Fibroblast of upper back skin (primary cell): ENCODE data around the gene CPEB2.

Experiments used
- DNase-seq: peaks from one replicate; pipeline ENCODE4 v3.0.0-alpha.2; 2013

The CPEB2 gene

GRCh38 chr4:15001869-15002658 lies at the start of gene CPEB2:
CPEB2 (plus strand) TSS chr4:15002481; CDS start chr4:15002674, 193 bp downstream.
- DNase-seq = peak; percentile 98

- no peak for DNase-seq
Measured at GRCh38 chr4:14958436-14958835, 43.8 kb upstream of the CPEB2 start.

- no peak for DNase-seq
Measured at GRCh38 chr4:14961292-14961691, 41.0 kb upstream of the CPEB2 start.

- no peak for DNase-seq
Measured at GRCh38 chr4:14965071-14965470, 37.2 kb upstream of the CPEB2 start.

GRCh38 chr4:14967982-14968381 lies 34.3 kb upstream of the CPEB2 start:
- peak; percentile 18 for DNase-seq

- no peak for DNase-seq
Measured at GRCh38 chr4:14977830-14978229, 24.5 kb upstream of the CPEB2 start.

GRCh38 chr4:14984448-14984847 lies 17.8 kb upstream of the CPEB2 start:
- no peak for DNase-seq

- DNase-seq = no peak
Measured at GRCh38 chr4:14985161-14985560, 17.1 kb upstream of the CPEB2 start.

- DNase-seq = no peak
Measured at GRCh38 chr4:14985843-14986242, 16.4 kb upstream of the CPEB2 start.

GRCh38 chr4:14987054-14987453 lies 15.2 kb upstream of the CPEB2 start:
- no peak for DNase-seq

- DNase-seq = no peak
Measured at GRCh38 chr4:14990484-14990883, 11.8 kb upstream of the CPEB2 start.

- DNase-seq = no peak
Measured at GRCh38 chr4:14994242-14994641, 8.0 kb upstream of the CPEB2 start.

GRCh38 chr4:15001248-15001868 lies 923 bp upstream of the CPEB2 start:
- peak; percentile 94 for DNase-seq

GRCh38 chr4:15002659-15003400 lies 549 bp downstream of the CPEB2 start:
- DNase-seq = peak; percentile 80

GRCh38 chr4:15003401-15003890 lies 1.2 kb downstream of the CPEB2 start:
- DNase-seq = peak; percentile 29

- DNase-seq = no peak
Measured at GRCh38 chr4:15003891-15004738, 1.8 kb downstream of the CPEB2 start.

GRCh38 chr4:15004739-15005301 lies 2.5 kb downstream of the CPEB2 start:
- peak; percentile 31 for DNase-seq

- DNase-seq = no peak
Measured at GRCh38 chr4:15005474-15006115, 3.3 kb downstream of the CPEB2 start.

- no peak for DNase-seq
Measured at GRCh38 chr4:15006416-15007024, 4.2 kb downstream of the CPEB2 start.

- no peak for DNase-seq
Measured at GRCh38 chr4:15007201-15007600, 4.9 kb downstream of the CPEB2 start.

- DNase-seq = no peak
Measured at GRCh38 chr4:15010038-15010585, 7.8 kb downstream of the CPEB2 start.
